D721Med (cell line): ENCODE measurements around the gene RWDD1.

Experiments used
- DNase-seq: peaks from one replicate; pipeline ENCODE4 v3.0.0; 2011; ENCODE audit warnings: low spot score; ENCODE audit not compliant: insufficient read length
- FAIRE-seq: peaks from 2 replicates; lab custom pipeline; 2011; peaks lifted over from hg19 to GRCh38; lab: Jason Lieb, UNC
- TF ChIP-seq, protein P1 (sequence below): IDR thresholded peaks from 2 replicates; pipeline ENCODE4 v1.5.1; 2012; ENCODE audit warnings: mild to moderate bottlenecking, control low read depth; ENCODE audit not compliant: insufficient read depth; ENCODE audit errors: missing control alignments

RWDD1 gene

DNA sequence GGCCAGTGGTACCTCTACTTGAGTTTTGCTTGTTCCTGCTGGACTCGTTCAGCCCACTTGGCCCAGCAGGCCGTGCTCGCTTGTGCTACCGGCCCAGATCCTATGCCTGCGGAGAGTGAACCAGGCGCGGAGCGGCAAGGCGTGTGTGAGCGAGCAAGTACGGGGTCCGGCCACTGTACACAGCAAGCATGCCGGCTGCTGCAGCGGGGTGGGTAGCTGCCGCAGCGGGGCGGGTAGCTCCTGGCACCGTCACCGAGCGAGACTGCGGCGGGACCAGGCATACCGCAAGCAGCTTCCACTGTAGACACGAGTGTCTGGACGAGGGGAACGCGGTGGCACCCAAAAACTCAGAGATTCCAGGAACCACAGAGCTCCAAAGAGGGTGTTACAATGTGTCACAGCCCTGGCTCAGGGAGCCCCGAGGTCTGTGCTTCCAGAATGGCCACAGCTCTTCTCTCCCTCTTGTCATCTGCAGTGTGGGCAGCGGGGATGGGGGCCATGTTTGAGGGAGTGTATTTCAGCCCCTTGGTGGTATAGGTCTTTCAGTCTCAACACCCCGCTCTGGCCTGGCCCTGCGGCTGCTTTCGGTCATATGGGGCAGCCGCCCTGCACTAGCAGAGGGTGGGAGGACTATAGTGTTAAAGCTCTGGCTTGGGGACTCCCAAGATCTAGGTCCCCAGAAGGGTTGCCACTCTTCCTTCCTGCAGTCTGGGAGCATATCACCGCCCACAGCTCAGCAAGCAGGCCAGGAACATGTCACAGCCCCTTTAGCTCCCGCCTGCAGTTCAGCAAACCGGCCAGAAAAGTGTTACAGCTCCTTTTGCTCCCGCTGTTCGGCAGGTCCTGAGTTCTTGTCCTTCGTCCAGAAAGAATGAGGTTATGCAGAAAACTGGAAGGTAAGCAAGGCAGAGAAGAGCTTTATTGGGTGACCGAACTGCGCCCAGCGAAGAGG is 6.1 kb upstream of the RWDD1 start:
- TF ChIP-seq, protein P1, sequence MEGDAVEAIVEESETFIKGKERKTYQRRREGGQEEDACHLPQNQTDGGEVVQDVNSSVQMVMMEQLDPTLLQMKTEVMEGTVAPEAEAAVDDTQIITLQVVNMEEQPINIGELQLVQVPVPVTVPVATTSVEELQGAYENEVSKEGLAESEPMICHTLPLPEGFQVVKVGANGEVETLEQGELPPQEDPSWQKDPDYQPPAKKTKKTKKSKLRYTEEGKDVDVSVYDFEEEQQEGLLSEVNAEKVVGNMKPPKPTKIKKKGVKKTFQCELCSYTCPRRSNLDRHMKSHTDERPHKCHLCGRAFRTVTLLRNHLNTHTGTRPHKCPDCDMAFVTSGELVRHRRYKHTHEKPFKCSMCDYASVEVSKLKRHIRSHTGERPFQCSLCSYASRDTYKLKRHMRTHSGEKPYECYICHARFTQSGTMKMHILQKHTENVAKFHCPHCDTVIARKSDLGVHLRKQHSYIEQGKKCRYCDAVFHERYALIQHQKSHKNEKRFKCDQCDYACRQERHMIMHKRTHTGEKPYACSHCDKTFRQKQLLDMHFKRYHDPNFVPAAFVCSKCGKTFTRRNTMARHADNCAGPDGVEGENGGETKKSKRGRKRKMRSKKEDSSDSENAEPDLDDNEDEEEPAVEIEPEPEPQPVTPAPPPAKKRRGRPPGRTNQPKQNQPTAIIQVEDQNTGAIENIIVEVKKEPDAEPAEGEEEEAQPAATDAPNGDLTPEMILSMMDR = no peak
- DNase-seq (no peak), FAIRE-seq (no peak)

DNA sequence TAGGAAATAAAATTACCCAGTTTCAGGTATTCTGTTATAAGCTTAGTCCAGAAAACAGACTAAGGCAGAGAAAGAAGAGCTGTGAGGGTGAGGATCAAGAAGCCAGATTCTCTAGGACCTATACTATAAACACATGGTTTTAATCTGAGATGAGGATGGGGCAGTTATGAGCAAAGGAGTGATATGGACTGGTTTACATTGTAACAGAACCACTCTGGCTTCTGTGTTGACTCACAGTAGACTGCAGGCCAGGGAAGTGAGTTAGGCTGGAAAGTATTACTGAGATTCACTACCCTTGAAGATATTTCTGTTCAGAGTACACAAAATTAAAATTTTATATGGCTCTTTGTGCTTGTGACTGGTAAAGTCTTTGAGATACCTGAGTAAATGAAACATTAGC is 3.2 kb upstream of the RWDD1 start:
- FAIRE-seq (no peak), DNase-seq (no peak)
- TF ChIP-seq, protein P1 = no peak

DNA sequence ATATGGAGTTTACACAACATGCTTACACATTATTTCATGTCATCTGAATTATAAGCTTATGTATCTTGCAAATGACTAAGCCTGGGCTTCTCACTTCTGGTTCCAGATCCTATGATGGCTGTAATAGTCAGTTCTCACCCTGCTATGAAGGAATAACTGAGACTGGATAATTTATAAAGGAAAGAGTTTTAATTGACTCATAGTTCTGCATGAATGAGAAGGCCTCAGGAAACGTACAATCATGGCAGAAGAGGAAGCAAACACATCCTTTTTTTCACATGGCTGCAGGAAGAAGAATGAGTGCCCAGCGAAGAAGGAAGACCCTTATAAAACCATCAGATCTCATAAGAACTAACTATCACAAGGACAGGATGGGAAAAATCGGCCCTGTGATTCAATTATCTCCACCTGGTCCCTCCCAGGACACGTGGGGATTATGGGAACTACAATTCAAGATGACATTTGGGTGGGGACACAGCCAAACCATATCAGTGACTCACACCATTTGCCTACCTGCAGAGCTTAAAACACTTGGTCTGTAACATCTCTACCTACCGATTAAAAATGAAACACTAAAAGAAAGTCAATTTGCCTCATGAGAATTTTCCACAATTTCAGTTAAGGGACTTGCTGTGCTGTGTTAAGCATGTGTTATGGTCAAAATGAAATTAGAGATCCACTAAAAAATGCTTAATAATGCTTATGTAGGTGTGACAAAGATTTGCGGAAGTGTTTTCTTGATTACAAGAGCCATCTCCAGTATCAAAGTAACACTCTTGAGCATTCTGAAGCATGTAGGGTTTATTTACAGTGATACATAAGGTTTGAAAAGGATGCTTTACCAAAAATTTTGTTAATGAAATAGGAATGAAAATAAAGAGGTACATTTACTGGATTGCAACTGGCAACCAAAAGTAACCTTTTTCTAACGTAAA is 2.2 kb upstream of the RWDD1 start:
- TF ChIP-seq, protein P1 = no peak
- FAIRE-seq = no peak
- no peak for DNase-seq

DNA sequence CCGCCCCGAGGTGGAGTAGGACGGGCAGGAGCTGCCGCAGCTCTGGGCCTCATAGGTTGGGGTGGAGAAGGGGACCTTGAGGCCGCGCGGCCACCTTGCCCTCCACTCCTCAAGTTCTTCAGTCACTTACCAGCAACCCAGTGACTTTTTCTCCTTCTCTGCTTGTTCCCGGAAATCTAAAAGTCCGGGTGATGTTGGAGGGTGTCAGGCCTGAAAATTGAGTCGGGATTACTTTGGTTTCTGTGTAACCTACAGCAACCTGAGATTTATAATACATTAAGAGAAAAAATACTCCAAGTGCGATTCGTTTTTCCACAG is 338 bp downstream of the RWDD1 start:
- DNase-seq (no peak), FAIRE-seq (no peak)
- TF ChIP-seq, protein P1 = no peak

DNA sequence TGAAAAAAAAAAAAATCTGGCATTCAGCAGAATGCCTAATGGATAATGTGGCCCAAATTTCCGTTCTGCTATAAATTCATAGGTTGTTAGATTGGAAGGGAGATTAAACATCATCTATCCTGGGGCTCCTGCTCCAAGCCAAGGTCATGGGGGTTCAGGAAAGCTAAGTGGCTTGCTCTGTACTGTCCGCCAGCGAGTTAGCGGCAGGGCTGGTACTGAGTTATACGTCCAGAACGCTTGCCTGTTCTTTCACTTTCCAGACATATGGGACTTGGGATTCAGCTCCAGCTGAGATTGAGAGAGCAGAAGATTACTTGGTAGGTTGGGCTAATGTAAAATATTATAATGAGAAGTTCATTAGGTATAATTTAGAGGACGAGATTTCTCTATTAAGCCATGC is 858 bp downstream of the RWDD1 start:
- no peak for DNase-seq
- TF ChIP-seq, protein P1 = no peak
- no peak for FAIRE-seq

DNA sequence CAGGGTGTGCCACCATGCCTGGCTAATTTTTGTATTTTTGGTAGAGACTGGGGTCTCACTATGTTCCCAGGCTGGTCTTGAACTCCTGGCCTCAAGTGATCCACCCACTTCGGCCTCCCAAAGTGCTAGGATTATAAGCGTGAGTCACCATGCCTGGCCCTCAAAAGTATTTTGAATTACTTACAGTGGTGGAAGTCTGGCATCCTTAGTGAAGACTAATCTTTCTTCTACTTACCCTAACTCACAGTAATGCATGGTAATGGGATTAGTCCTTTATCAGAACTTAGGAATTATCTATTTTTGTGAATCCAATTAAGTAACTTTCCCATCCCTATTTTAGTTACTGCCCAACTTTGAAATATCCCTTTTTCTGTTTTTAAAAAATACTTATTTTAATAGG is 3.9 kb downstream of the RWDD1 start:
- DNase-seq (no peak), FAIRE-seq (no peak)
- TF ChIP-seq, protein P1 = no peak
